ENCODE results near the gene HLCS. TPM values are rescaled to one million over a fixed set of nuclear protein-coding genes. Genes with fewer than 3 reads are reported as not detected.
A peak's percentile ranks its signal among the peaks of the same experiment; 100 is the strongest.

HLCS gene
- total and polyA plus RNA-seq, 2 experiments from 2014 or later: 12.4 to 20.1 TPM

DNA sequence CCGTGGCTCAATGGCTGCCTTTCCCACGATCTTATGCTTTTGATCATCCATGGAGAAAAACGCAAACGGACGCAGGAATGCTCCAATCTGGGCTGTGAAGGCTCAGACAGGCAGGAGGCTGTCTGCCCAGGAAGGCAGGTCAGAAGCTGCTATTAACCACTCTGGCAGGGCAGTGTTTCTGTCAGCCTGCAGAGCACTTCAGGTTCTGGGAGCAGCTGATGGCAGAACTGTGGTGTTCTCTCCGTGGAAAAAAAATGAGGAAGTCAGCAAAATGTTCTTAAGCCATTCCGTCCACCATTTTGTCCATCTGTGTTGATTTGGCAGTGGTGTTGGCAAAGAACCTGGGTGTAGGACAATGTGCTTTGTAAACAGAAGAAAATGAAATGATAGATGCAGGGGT is 175.9 kb downstream of the HLCS start:
- Histone ChIP-seq H3K27ac (no peak overlapping the region), H3K9me3 (ENCODE audit: low read depth) (no peaks in the 10 kb centered on the region), H3K4me3 (no peak overlapping the region), H3K27me3 (no peaks in the 10 kb centered on the region), H3K4me1 (ENCODE audit: low read depth) (no peaks in the 10 kb centered on the region), H3K36me3 (no peaks in the 10 kb centered on the region)
- DNase-seq (ENCODE audit: low read depth in 1 of 2, low spot score in 1 of 2): peak in 1 of 2 donors; percentile 7
- TF ChIP-seq, protein P1, sequence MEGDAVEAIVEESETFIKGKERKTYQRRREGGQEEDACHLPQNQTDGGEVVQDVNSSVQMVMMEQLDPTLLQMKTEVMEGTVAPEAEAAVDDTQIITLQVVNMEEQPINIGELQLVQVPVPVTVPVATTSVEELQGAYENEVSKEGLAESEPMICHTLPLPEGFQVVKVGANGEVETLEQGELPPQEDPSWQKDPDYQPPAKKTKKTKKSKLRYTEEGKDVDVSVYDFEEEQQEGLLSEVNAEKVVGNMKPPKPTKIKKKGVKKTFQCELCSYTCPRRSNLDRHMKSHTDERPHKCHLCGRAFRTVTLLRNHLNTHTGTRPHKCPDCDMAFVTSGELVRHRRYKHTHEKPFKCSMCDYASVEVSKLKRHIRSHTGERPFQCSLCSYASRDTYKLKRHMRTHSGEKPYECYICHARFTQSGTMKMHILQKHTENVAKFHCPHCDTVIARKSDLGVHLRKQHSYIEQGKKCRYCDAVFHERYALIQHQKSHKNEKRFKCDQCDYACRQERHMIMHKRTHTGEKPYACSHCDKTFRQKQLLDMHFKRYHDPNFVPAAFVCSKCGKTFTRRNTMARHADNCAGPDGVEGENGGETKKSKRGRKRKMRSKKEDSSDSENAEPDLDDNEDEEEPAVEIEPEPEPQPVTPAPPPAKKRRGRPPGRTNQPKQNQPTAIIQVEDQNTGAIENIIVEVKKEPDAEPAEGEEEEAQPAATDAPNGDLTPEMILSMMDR (IDR thresholded peaks at IDR 0.05; ENCODE audit: low read depth, low read length): no peak

DNA sequence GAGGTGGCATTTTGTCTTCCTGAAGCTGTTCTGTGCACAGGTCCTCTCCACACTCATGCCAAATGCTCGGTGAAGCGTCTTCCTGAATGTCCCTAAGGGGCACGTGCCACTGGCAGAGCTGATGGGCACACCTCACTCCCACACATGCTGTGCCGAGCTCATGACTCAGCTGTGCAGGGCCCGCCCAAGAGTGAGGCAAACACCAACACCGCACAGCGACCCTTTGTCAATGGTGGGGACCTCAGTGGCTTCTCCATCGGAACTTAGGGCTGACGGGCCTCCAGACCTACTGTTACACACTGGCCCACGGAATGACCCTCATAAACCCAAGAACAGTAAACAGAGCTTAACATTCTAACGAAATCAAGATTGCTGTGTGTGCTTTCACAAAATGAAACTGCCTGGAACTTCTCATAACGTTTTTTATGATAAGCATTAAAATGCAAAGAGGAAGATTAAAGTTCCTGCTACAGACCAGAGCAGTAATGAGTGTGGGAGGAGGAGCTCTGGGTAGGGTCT is 178.3 kb downstream of the HLCS start:
- peak in 1 of 2 donors; percentile 20 for DNase-seq (ENCODE audit: low read depth in 1 of 2, low spot score in 1 of 2)
- TF ChIP-seq, protein P1 (IDR thresholded peaks at IDR 0.05; ENCODE audit: low read depth, low read length): no peak
- Histone ChIP-seq H3K27me3 (no peaks in the 10 kb centered on the region), H3K4me3 (no peak overlapping the region), H3K36me3 (no peaks in the 10 kb centered on the region), H3K9me3 (ENCODE audit: low read depth) (no peaks in the 10 kb centered on the region), H3K4me1 (ENCODE audit: low read depth) (no peaks in the 10 kb centered on the region), H3K27ac (no peak overlapping the region)

DNA sequence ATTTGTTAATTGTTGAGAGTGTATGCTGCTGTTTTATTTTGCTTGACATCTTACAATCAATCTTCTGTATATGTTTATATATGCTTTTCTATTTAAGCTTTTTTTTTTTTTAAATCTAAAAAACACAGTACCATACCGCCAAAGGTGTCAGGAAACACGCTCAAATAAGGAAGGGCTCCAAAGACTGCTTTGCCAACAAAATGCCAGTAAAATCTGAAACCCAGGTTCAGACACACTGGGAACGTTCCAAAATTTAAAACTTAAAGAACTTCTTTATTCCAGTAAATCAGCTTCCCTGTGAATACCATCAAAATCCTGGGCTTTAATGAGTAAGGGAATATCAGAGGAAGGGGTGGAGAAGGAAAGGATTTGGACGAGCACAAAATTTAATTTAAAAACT is 180.3 kb downstream of the HLCS start:
- no peaks in the 10 kb centered on the region for H3K9me3 ChIP-seq (ENCODE audit: low read depth)
- no peak overlapping the region for H3K27ac ChIP-seq
- TF ChIP-seq, protein P1 (IDR thresholded peaks at IDR 0.05; ENCODE audit: low read depth, low read length): no peak
- no peaks in the 10 kb centered on the region for H3K36me3 ChIP-seq
- no peak for DNase-seq (ENCODE audit: low read depth in 1 of 2, low spot score in 1 of 2)
- H3K4me1 ChIP-seq (ENCODE audit: low read depth): no peaks in the 10 kb centered on the region
- H3K27me3 ChIP-seq: no peaks in the 10 kb centered on the region
- H3K4me3 ChIP-seq: no peak overlapping the region

DNA sequence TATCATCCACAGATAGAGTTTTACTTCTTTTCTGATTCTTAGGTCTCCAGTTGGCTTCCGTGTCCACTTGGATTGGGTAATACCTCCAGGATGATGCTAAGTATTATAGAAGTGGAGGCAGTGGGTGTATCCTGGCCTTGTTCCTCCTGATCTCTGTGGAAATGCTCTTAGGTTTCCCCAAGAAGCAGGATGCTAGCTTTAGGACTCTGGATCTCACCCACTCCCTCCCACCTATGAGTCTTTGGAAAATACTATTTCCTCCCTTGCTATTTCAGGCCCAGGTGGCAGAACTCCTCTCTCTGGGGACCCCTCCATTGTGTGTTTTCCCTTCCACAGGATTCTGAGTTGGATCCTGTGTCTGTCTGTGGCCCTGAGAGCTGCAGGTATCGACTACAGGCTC is 180.9 kb downstream of the HLCS start:
- H3K4me1 ChIP-seq (ENCODE audit: low read depth): no peaks in the 10 kb centered on the region
- H3K36me3 ChIP-seq: no peaks in the 10 kb centered on the region
- no peaks in the 10 kb centered on the region for H3K27me3 ChIP-seq
- no peaks in the 10 kb centered on the region for H3K9me3 ChIP-seq (ENCODE audit: low read depth)
- H3K4me3 ChIP-seq: no peak overlapping the region
- TF ChIP-seq, protein P1 (IDR thresholded peaks at IDR 0.05; ENCODE audit: low read depth, low read length): no peak
- no peak for DNase-seq (ENCODE audit: low read depth in 1 of 2, low spot score in 1 of 2)
- no peak overlapping the region for H3K27ac ChIP-seq

DNA sequence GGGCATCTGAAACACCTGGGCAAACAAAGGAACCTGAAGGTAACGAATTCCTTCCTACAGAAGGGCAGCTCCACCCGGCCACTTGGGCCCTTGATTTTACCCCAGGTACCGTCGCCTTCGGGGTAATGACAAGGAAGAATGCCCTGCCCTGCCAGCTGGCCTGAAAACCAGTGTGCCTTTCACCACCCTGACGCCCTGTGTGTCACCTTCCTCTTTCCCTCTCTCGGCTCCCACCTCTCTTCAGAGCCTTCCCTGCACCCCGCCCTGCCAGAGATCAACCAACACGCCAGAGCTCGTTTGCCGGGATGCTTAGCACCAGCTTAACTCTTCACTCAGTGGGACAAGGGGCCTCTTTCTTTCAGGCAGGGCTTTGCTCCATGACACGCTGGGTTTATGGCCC is 181.5 kb downstream of the HLCS start:
- Histone ChIP-seq H3K27me3 (no peaks in the 10 kb centered on the region), H3K36me3 (no peaks in the 10 kb centered on the region), H3K4me1 (ENCODE audit: low read depth) (no peaks in the 10 kb centered on the region), H3K4me3 (no peak overlapping the region), H3K9me3 (ENCODE audit: low read depth) (no peaks in the 10 kb centered on the region), H3K27ac (no peak overlapping the region)
- TF ChIP-seq, protein P1 (IDR thresholded peaks at IDR 0.05; ENCODE audit: low read depth, low read length): no peak
- no peak for DNase-seq (ENCODE audit: low read depth in 1 of 2, low spot score in 1 of 2)
